ENCODE results near the gene LCMT2.

DNA sequence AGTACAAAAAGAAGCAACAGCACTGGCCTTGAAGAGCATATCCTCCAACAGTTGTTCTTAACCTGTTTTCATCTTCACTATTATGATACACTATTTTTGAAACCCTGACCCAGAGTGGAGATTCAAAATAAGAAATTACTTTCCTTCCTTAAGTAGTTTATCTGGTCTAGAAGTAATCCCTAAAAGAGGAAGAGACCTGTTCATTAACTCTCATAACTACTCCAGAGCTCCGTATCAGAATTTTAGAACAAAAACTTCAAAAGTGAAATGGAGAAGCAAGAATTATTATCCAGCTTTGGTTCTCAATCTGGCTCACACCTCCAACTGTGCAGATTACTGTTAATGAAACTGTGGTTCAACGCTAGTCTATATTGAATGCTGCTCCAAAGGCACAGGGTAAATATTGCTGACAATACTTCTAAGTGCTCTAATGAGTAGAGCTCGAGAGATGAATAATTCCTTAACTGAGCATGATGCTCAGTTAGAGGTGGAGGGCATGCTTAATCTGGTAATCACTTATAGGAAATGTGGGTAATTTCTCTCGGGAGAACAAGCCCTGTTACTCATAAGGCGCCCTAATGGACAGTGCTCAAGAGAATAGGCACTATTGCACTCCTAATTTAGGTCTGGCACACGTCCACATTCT is 5.2 kb downstream of the LCMT2 start:
- TF ChIP-seq, protein P1, sequence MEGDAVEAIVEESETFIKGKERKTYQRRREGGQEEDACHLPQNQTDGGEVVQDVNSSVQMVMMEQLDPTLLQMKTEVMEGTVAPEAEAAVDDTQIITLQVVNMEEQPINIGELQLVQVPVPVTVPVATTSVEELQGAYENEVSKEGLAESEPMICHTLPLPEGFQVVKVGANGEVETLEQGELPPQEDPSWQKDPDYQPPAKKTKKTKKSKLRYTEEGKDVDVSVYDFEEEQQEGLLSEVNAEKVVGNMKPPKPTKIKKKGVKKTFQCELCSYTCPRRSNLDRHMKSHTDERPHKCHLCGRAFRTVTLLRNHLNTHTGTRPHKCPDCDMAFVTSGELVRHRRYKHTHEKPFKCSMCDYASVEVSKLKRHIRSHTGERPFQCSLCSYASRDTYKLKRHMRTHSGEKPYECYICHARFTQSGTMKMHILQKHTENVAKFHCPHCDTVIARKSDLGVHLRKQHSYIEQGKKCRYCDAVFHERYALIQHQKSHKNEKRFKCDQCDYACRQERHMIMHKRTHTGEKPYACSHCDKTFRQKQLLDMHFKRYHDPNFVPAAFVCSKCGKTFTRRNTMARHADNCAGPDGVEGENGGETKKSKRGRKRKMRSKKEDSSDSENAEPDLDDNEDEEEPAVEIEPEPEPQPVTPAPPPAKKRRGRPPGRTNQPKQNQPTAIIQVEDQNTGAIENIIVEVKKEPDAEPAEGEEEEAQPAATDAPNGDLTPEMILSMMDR (IDR thresholded peaks at IDR 0.05; ENCODE audit: low read depth, low read length, poor library complexity, severe bottlenecking) = no peak
- TF ChIP-seq EZH2phosphoT487 (IDR thresholded peaks at IDR 0.05; ENCODE audit: borderline replicate concordance, low read length) = no peak
